Chondrocyte (in vitro differentiated cells): ENCODE measurements around the gene DNAJC3. TPM values are rescaled to one million over a fixed set of nuclear protein-coding genes. Genes with fewer than 3 reads are reported as not detected.

Source experiments
- DNase-seq: peaks from one replicate; pipeline ENCODE4 v3.0.0; 2021; ENCODE audit warnings: mixed read lengths, low spot score
- H3K27ac Mint-ChIP-seq: one replicate; pipeline ENCODE4 v1.8.0; 2021; ENCODE audit warnings: mild to moderate bottlenecking, moderate library complexity, mixed read lengths; ENCODE audit not compliant: unreplicated experiment
- H3K27me3 Mint-ChIP-seq: 2 replicates; pipeline ENCODE4 v1.8.0; 2021; ENCODE audit warnings: low read depth, mixed read lengths
- H3K36me3 Mint-ChIP-seq: 2 replicates; pipeline ENCODE4 v1.8.0; 2021; ENCODE audit warnings: low read depth, mixed read lengths
- H3K4me1 Mint-ChIP-seq: 2 replicates; pipeline ENCODE4 v1.8.0; 2021; ENCODE audit warnings: low read depth, mild to moderate bottlenecking, mixed read lengths
- H3K4me3 Mint-ChIP-seq: one replicate; pipeline ENCODE4 v1.8.0; 2021; ENCODE audit warnings: mild to moderate bottlenecking, moderate library complexity, mixed read lengths; ENCODE audit not compliant: unreplicated experiment
- H3K9me3 Mint-ChIP-seq: 2 replicates; pipeline ENCODE4 v1.8.0; 2021; ENCODE audit warnings: low read depth, mixed read lengths
- long read RNA-seq: library from polyadenylated mRNA; stranded (forward); transcript quantifications from one replicate; pipeline ENCODE4 v2.0.0, GENCODE V29; 2021
- total RNA-seq: library from RNA; stranded (reverse); gene quantifications from 3 replicates; pipeline ENCODE4 v1.2.1, GENCODE V29; 2021
- TF ChIP-seq, protein P1 (sequence below): fragments of 200-600 bp; sonication (generic); IDR thresholded peaks from 2 replicates; pipeline ENCODE4 v1.5.0; 2021; ENCODE audit warnings: antibody characterized with exemption, mild to moderate bottlenecking, moderate library complexity

DNAJC3 gene, protein sequence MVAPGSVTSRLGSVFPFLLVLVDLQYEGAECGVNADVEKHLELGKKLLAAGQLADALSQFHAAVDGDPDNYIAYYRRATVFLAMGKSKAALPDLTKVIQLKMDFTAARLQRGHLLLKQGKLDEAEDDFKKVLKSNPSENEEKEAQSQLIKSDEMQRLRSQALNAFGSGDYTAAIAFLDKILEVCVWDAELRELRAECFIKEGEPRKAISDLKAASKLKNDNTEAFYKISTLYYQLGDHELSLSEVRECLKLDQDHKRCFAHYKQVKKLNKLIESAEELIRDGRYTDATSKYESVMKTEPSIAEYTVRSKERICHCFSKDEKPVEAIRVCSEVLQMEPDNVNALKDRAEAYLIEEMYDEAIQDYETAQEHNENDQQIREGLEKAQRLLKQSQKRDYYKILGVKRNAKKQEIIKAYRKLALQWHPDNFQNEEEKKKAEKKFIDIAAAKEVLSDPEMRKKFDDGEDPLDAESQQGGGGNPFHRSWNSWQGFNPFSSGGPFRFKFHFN
- 53.9 to 73.5 TPM (median 55.1 TPM) in 3 replicates for total RNA-seq
- long read RNA-seq, full-length matches to known transcripts, result 46 of 59 reads
- long read RNA-seq, partial matches to known transcripts, result 1 of 59 reads
- long read RNA-seq, other reads (novel, unspliced or antisense), result 12 of 59 reads

DNA sequence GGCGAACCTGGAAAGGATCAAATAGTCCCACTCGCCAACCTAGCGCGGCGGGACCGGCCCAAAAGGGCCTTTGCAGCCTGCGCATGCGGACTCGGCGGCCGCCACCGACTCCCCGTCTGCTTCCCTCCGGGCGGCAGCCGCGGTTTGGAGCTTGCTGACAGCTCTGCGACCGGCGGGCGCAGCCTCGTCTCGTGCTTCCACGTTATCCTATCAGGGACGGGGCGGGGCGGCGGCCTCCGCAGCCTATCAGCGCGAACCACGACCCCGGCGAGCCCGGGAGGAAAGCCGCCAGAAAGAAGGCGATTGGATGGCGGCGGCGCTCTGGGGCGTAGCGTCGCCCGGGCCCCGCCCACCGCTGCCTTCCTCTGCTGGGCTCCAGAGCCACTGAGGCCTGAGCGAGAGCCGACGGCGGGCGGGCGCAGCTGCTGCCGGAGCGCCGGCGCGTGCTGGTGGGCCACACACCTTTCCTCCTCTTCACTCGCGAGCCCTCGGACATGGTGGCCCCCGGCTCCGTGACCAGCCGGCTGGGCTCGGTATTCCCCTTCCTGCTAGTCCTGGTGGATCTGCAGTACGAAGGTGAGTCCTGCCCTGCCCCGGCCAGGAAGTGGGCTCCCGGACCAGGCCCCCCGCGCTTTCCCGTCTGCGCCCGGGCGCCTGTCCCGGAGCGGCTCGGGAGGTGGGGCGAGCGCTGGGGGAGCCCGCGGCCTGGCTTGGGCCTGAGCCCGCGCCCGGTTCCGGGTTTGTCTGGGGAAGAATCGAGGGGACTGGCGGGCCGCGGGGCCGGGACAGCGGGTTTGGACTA lies at the start of gene DNAJC3:
Gene DNAJC3, plus strand, starts transcription at position 378 of the 802 bp plus-strand sequence. Its CDS starts 117 bp downstream, at position 495.
- Mint-ChIP-seq H3K9me3 (peaks cover 12% of the 10 kb centered on the region), H3K4me1 (peaks cover 51% of the 10 kb centered on the region), H3K27me3 (no peaks in the 10 kb centered on the region), H3K27ac (peak within 1 kb of the TSS; percentile 98), H3K36me3 (peaks cover 8% of the 10 kb centered on the region), H3K4me3 (peak within 1 kb of the TSS; percentile 95)
- peak; percentile 100 for DNase-seq
- TF ChIP-seq, protein P1, sequence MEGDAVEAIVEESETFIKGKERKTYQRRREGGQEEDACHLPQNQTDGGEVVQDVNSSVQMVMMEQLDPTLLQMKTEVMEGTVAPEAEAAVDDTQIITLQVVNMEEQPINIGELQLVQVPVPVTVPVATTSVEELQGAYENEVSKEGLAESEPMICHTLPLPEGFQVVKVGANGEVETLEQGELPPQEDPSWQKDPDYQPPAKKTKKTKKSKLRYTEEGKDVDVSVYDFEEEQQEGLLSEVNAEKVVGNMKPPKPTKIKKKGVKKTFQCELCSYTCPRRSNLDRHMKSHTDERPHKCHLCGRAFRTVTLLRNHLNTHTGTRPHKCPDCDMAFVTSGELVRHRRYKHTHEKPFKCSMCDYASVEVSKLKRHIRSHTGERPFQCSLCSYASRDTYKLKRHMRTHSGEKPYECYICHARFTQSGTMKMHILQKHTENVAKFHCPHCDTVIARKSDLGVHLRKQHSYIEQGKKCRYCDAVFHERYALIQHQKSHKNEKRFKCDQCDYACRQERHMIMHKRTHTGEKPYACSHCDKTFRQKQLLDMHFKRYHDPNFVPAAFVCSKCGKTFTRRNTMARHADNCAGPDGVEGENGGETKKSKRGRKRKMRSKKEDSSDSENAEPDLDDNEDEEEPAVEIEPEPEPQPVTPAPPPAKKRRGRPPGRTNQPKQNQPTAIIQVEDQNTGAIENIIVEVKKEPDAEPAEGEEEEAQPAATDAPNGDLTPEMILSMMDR, result no peak

DNA sequence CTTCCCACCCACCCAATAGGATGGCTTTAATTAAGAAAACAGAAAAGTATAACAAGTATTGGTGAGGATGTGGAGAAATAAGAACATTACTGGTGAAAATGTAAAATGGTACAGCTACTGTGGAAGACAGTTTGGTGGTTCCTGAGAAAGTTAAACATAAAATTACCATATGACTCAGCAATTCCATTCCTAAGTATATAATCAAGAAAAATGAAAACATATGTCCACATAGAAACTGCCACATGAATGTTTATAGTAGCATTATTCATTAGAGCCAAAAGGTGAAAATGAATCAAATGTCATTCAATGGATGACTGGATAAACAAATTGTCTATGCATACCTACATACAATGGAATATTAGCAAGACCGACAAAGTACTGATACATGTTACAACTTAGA lies 49.3 kb upstream of the DNAJC3 start:
- H3K27me3 Mint-ChIP-seq, result no peaks in the 10 kb centered on the region
- H3K4me1 Mint-ChIP-seq, result peaks cover 26% of the 10 kb centered on the region
- TF ChIP-seq, protein P1, result no peak
- DNase-seq, result no peak
- H3K4me3 Mint-ChIP-seq, result no peak overlapping the region
- peak overlapping the region; percentile 68 for H3K27ac Mint-ChIP-seq
- peaks cover 10% of the 10 kb centered on the region for H3K9me3 Mint-ChIP-seq
- H3K36me3 Mint-ChIP-seq, result peaks cover 60% of the 10 kb centered on the region

DNA sequence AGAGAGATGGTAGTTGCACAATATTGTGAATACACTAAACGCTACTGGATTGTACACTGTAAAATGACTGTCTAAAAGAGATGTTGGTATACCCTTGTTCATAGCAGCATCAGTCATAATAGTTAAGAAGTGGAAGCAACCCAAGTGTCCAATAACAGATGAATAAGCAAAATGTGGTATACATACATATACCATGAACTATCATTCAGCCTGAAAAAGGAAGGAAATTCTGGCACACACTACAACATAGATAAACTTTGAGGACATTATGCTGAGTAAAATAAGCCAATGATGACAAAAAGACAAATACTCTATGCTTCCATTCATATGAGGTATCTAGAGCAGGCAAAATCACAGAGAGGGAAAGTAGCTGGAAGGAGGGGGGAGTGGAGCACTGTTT lies 48.5 kb upstream of the DNAJC3 start:
- H3K27me3 Mint-ChIP-seq, result no peaks in the 10 kb centered on the region
- no peak overlapping the region for H3K4me3 Mint-ChIP-seq
- H3K36me3 Mint-ChIP-seq, result peaks cover 62% of the 10 kb centered on the region

DNA sequence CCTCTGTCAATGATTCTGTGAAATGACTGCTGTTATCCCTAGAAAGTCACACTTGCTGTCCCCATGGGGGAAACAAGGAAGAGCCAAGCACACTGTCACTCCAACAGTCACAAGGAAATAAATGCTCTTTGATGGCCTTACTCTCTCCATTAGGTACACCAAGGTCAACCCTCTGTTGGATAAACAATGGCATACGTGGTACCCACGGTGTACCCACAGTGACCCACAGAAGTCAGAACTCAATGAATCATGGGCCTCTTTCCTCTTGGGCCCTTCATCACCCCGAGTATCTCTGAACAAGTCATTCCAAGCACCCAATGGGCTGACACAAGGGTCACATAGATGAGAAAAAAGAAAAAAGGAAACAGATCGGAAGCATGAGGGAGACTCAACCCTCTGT lies 47.9 kb upstream of the DNAJC3 start:
- H3K27me3 Mint-ChIP-seq, result no peaks in the 10 kb centered on the region
- H3K9me3 Mint-ChIP-seq, result peaks cover 10% of the 10 kb centered on the region
- no peak overlapping the region for H3K4me3 Mint-ChIP-seq
- H3K27ac Mint-ChIP-seq, result no peak overlapping the region
- no peak for DNase-seq
- H3K36me3 Mint-ChIP-seq, result peaks cover 64% of the 10 kb centered on the region
- TF ChIP-seq, protein P1, result no peak
- peaks cover 19% of the 10 kb centered on the region for H3K4me1 Mint-ChIP-seq

More for the DNA sequence above, 48.5 kb upstream of the DNAJC3 start:
- Mint-ChIP-seq H3K4me1 (peaks cover 22% of the 10 kb centered on the region), H3K27ac (peak overlapping the region; percentile 19), H3K9me3 (peaks cover 10% of the 10 kb centered on the region)
- TF ChIP-seq, protein P1, result no peak
- no peak for DNase-seq

DNA sequence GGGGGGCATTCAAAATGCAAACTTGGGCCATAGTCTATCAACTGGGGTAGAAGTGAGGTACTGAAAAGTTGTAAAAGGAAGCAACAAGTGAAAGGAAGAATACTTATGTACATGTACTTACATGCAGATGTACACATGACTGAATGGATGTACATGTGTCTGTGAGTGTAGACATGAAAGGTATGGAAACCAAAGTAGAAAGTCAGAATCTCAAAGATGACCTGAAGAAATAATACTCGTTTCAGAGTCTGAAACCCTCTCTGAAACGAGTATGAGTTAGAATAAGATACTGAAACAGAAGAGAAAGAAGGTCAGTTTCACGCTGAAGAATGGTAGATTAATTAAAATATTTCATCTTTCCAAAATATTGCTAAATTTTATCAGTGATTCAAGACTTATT lies 46.3 kb upstream of the DNAJC3 start:
- H3K27ac Mint-ChIP-seq, result no peak overlapping the region
- TF ChIP-seq, protein P1, result no peak
- peaks cover 18% of the 10 kb centered on the region for H3K4me1 Mint-ChIP-seq
- no peak overlapping the region for H3K4me3 Mint-ChIP-seq
- peaks cover 66% of the 10 kb centered on the region for H3K36me3 Mint-ChIP-seq
- no peak for DNase-seq
- no peaks in the 10 kb centered on the region for H3K27me3 Mint-ChIP-seq
- peaks cover 10% of the 10 kb centered on the region for H3K9me3 Mint-ChIP-seq
